Measurements from ENCODE around the gene PIN4. TPM values are rescaled to one million over a fixed set of nuclear protein-coding genes. Genes with fewer than 3 reads are reported as not detected.

The PIN4 gene
- 21.1 and 21.6 TPM in 2 replicates for total RNA-seq
- 44.8 and 63.7 TPM in 2 replicates for polyA plus RNA-seq

- DNase-seq (ENCODE audit: low read depth in 1 of 2, low spot score in 1 of 2), result peak; percentile 92 to 97
- H3K4me3 ChIP-seq, result peak within 1 kb of the TSS; percentile 87
- no peak for TF ChIP-seq CTCF (IDR thresholded peaks at IDR 0.05; ENCODE audit: low read depth, low read length)
- H3K27me3 ChIP-seq, result no peaks in the 10 kb centered on the region
- H3K36me3 ChIP-seq, result no peaks in the 10 kb centered on the region
- no peaks in the 10 kb centered on the region for H3K9me3 ChIP-seq (ENCODE audit: low read depth)
- H3K27ac ChIP-seq, result peak within 1 kb of the TSS; percentile 91
- no peaks in the 10 kb centered on the region for H3K4me1 ChIP-seq (ENCODE audit: low read depth)
Measured at GRCh38 chrX:72181178-72182125, at the start of gene PIN4. TSS of gene PIN4 (plus strand) at chrX:72181757. CDS start at chrX:72181786, 29 bp downstream.

- TF ChIP-seq CTCF (IDR thresholded peaks at IDR 0.05; ENCODE audit: low read depth, low read length), result no peak
- H3K9me3 ChIP-seq (ENCODE audit: low read depth), result no peaks in the 10 kb centered on the region
- no peaks in the 10 kb centered on the region for H3K36me3 ChIP-seq
- no peak overlapping the region for H3K27ac ChIP-seq
- H3K27me3 ChIP-seq, result no peaks in the 10 kb centered on the region
- no peak overlapping the region for H3K4me3 ChIP-seq
- H3K4me1 ChIP-seq (ENCODE audit: low read depth), result peaks cover 8% of the 10 kb centered on the region
- DNase-seq (ENCODE audit: low read depth in 1 of 2, low spot score in 1 of 2), result no peak
Measured at GRCh38 chrX:72132456-72132855, 49.1 kb upstream of the PIN4 start.

GRCh38 chrX:72133851-72134546, 47.6 kb upstream of the PIN4 start:
- Histone ChIP-seq H3K9me3 (ENCODE audit: low read depth) (no peaks in the 10 kb centered on the region), H3K4me3 (no peak overlapping the region), H3K36me3 (no peaks in the 10 kb centered on the region), H3K27me3 (no peaks in the 10 kb centered on the region), H3K4me1 (ENCODE audit: low read depth) (peaks cover 2% of the 10 kb centered on the region), H3K27ac (no peak overlapping the region)
- TF ChIP-seq CTCF (IDR thresholded peaks at IDR 0.05; ENCODE audit: low read depth, low read length), result no peak
- DNase-seq (ENCODE audit: low read depth in 1 of 2, low spot score in 1 of 2), result no peak

GRCh38 chrX:72137846-72138495, 43.6 kb upstream of the PIN4 start:
- Histone ChIP-seq H3K4me1 (ENCODE audit: low read depth) (peaks cover 4% of the 10 kb centered on the region), H3K27me3 (no peaks in the 10 kb centered on the region), H3K27ac (no peak overlapping the region), H3K4me3 (no peak overlapping the region), H3K9me3 (ENCODE audit: low read depth) (no peaks in the 10 kb centered on the region), H3K36me3 (no peaks in the 10 kb centered on the region)
- no peak for TF ChIP-seq CTCF (IDR thresholded peaks at IDR 0.05; ENCODE audit: low read depth, low read length)
- DNase-seq (ENCODE audit: low read depth in 1 of 2, low spot score in 1 of 2), result no peak

- Histone ChIP-seq H3K4me1 (ENCODE audit: low read depth) (peaks cover 5% of the 10 kb centered on the region), H3K4me3 (no peak overlapping the region), H3K36me3 (no peaks in the 10 kb centered on the region), H3K27me3 (no peaks in the 10 kb centered on the region), H3K27ac (no peak overlapping the region), H3K9me3 (ENCODE audit: low read depth) (no peaks in the 10 kb centered on the region)
- TF ChIP-seq CTCF (IDR thresholded peaks at IDR 0.05; ENCODE audit: low read depth, low read length), result no peak
- DNase-seq (ENCODE audit: low read depth in 1 of 2, low spot score in 1 of 2), result no peak
Measured at GRCh38 chrX:72139538-72139937, 42.0 kb upstream of the PIN4 start.
